IPS-20b (cell line): ENCODE results near the gene PROSER3.
"Not testable (repeated sequence)": the region's sequence is repeated elsewhere in the genome, so short reads cannot be mapped to it uniquely, and the experiment has no call there.

Experiments used
- H3K27ac ChIP-seq: one replicate; pipeline ENCODE4 v1.5.1; 2013; ENCODE audit warnings: low read length
- H3K27me3 ChIP-seq: 2 replicates; pipeline ENCODE4 v1.6.1; 2013; ENCODE audit warnings: mild to moderate bottlenecking, low read length, inconsistent platforms; ENCODE audit not compliant: insufficient read depth
- H3K36me3 ChIP-seq: 2 replicates; pipeline ENCODE4 v1.6.1; 2013; ENCODE audit warnings: low read depth, mild to moderate bottlenecking, inconsistent platforms, low read length, moderate library complexity; ENCODE audit not compliant: insufficient read depth
- H3K4me1 ChIP-seq: 2 replicates; pipeline ENCODE4 v1.6.1; 2013; ENCODE audit warnings: mild to moderate bottlenecking, control low read depth, inconsistent platforms, low read length, moderate library complexity; ENCODE audit not compliant: insufficient read depth
- H3K4me3 ChIP-seq: 2 replicates; pipeline ENCODE4 v1.5.1; 2013; ENCODE audit warnings: mild to moderate bottlenecking, low read length, inconsistent platforms
- H3K9ac ChIP-seq: 2 replicates; pipeline ENCODE4 v1.6.1; 2013; ENCODE audit warnings: low read depth, mild to moderate bottlenecking, inconsistent platforms, low read length, moderate library complexity
- H3K9me3 ChIP-seq: 2 replicates; pipeline ENCODE4 v1.6.1; 2013; ENCODE audit warnings: mild to moderate bottlenecking, low read depth, low read length, inconsistent platforms; ENCODE audit not compliant: insufficient read depth

The PROSER3 gene

DNA sequence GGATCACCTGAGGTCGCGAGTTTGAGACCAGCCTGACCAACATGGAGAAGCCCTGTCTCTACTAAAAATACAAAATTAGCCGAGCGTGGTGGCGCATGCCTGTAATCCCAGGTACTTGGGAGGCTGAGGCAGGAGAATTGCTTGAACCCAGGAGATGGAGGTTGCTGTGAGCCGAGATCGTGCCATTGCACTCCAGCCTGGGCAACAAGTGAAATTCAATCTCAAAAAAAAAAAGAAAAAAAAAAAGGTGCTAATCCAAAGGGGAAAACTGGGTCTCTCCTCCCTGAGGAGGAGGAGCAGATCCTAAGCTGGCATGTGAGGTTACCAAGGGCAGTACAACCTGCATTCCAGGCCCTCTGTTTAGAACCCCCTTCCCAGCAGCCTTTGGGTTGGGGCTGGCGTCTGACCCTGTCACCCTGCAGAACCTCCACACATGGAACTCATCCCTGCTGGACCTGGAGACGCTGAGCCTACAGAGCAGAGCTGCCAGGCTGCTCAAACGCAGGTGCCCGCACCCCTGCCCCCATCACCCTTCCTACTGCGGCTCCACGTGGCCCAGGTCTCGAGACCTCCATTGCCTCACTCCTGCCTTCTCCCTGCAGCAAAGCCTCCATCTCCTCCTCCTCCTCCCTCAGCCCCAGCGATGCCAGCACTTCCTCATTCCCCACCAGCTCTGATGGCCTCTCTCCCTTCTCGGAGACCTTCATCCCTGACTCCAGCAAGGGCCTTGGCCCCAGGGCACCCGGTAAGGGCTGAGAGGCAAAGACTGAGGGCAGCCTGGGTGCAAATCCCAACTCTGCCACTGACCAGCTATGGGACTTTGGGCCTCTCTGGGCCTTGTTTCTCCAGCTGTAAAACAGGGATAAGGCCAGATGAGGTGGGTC, 6.7 kb downstream of the PROSER3 start:
- Histone ChIP-seq H3K4me3 (no peak overlapping the region), H3K9ac (no peak overlapping the region), H3K36me3 (peaks cover 33% of the 10 kb centered on the region), H3K9me3 (no peaks in the 10 kb centered on the region), H3K27ac (no peak overlapping the region), H3K4me1 (no peaks in the 10 kb centered on the region; the same call in 1 of the 2 replicates), H3K27me3 (no peaks in the 10 kb centered on the region)

DNA sequence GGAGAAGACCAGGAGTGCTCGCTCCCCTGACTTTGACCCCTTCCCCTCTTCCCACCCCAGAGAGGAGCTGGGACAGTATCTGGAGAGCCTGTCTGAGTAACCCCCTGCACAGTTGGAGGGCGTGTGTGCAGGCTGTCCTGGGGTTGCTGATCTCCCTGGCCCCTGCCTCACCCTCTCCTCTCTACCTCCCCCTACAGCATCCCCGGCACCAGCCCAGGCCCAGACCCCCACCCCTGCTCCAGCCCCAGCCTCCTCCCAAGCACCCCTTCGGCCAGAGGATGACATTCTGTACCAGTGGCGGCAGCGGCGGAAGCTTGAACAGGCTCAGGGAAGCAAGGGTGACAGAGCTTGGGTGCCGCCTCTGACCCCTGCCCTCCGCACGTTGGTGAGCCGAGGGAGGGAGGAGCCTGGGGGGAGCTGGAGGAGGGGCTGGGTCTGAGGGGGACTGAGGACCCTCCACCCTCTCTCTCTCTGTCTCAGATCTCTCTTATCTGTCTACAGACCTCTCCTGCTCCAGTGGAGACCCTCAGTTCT, 8.7 kb downstream of the PROSER3 start:
- no peak overlapping the region for H3K9ac ChIP-seq
- no peaks in the 10 kb centered on the region; the same call in 1 of the 2 replicates for H3K4me1 ChIP-seq
- no peak overlapping the region for H3K4me3 ChIP-seq
- no peaks in the 10 kb centered on the region; the same call in 1 of the 2 replicates for H3K27me3 ChIP-seq
- H3K9me3 ChIP-seq: no peaks in the 10 kb centered on the region
- no peak overlapping the region for H3K27ac ChIP-seq
- H3K36me3 ChIP-seq: peaks cover 21% of the 10 kb centered on the region

DNA sequence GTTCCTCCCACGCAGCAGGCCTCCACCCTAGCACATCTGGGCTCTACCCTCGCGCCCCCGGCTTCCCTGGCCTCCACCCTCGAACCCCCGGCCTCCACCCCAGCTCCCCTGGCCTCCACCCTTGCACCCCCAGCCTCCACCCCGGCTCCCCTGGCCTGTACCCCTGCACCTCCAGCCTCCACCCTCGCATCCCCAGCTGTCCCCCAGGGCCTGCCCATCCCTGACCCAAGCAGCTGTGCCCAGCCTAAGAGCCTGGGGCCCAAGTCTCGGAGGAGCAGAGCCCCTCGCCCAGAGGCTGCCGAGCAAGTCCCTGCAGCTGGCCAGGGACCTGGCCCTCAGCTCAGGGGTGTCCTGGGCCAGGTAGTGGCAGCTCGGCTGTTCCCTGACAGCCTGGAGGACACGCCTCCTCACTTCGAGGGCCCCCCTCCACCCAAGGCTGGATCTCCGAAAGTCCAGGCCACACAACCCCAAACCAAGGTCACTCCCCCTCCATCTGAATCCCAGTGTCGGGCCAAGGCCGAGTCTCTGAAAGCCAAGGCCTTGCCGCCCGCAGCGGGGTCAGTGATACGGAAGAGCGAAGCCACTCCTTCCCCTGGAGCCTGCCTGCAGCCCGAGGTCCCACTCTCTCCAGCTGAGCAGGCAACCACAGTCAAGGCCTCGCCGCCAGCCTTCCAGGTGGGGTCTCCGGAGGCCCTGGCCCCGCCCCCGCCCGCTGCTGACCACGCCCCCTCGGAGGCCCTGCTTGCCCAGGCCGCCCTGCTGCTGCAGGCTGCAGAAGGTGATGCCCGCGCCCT, 9.5 kb downstream of the PROSER3 start:
- Histone ChIP-seq H3K4me1 (no peaks in the 10 kb centered on the region; the same call in 1 of the 2 replicates), H3K27me3 (peaks cover under 1% of the 10 kb centered on the region; the same call in 1 of the 2 replicates), H3K27ac (no peak overlapping the region), H3K36me3 (peaks cover 13% of the 10 kb centered on the region), H3K9me3 (no peaks in the 10 kb centered on the region), H3K9ac (no peak overlapping the region), H3K4me3 (no peak overlapping the region)

DNA sequence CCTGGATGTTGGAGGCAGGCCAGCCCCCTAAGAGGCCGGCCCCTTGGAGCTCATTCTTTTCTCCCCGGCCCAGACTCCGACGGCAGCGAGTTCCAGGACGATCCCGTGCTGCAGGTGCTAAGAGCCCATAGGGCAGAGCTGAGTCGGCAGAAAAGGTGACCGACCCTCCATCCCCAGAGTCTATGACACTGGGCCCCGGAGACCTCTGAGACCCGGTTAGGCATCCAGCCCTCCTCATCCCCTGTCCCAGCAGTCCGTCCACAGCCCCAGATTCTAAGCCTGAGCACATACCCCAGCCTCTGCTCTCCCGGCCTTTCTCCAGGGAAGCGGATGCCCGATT, 10.1 kb downstream of the PROSER3 start:
- H3K4me1 ChIP-seq: no peaks in the 10 kb centered on the region; the same call in 1 of the 2 replicates
- H3K27ac ChIP-seq: no peak overlapping the region
- H3K9ac ChIP-seq: no peak overlapping the region
- peaks cover 6% of the 10 kb centered on the region for H3K27me3 ChIP-seq
- H3K9me3 ChIP-seq: no peaks in the 10 kb centered on the region
- H3K36me3 ChIP-seq: peaks cover 13% of the 10 kb centered on the region
- no peak overlapping the region for H3K4me3 ChIP-seq

DNA sequence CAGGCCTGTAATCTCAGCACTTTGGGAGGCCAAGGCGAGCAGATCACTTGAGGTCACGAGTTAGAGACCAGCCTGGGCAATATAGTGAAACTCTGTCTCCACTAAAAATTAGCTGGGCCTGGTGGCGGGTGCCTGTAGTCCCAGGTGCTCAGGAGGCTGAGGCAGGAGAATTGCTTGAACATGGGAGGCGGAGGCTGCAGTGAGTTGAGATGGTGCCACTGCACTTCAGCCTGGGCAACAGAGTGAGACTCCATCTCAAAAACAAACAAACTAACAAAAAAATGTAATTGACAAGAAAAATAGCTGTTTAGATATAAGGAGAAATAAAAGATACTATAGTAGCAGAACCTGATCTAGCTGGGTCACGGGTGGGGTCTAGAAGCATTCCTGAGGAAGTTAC, 14.4 kb downstream of the PROSER3 start:
- H3K27ac ChIP-seq, H3K36me3 ChIP-seq, H3K9ac ChIP-seq, H3K4me3 ChIP-seq, H3K9me3 ChIP-seq, H3K4me1 ChIP-seq: not testable (repeated sequence)
- H3K27me3 ChIP-seq: peaks cover 29% of the 10 kb centered on the region

DNA sequence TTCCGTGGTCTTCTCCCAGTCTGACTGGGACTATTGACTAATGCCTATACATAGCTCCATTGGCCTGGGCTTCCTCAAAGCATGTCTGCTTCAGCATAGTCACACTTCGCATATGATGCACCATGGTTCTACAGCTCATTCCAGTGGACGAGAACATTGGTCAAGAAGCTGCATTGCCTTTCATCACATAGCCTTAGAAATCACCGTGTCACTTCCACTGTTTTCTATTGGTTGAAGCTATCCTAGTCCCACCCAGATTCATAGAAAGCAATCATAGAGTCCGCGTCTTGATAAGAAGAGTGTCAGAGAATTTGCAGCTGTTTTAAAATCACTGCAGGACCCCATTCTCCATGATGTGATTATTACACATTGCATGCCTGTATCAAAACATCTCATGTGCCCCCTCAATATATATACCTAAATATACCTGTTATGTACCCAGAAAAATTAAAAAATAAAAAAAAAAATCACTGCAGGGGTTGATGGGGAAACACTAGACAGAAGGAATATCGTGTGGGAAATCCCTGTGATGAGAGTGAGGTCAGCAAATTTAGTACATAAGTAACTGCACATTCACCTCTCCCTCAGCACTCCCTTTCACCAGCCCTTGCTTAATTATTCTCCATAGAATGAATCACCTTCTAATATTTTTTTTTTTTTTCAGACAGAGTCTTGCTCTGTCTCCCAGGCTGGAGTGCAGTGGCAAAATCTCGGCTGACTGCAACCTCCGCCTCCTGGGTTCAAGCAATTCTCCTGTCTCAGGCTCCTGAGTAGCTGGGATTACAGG, 15.2 kb downstream of the PROSER3 start:
- no peaks in the 10 kb centered on the region for H3K9me3 ChIP-seq
- no peak overlapping the region for H3K27ac ChIP-seq
- H3K4me1 ChIP-seq: peaks cover 8% of the 10 kb centered on the region; the same call in 1 of the 2 replicates
- H3K36me3 ChIP-seq: peaks cover 5% of the 10 kb centered on the region
- H3K4me3 ChIP-seq: no peak overlapping the region
- no peak overlapping the region for H3K9ac ChIP-seq
- peaks cover 38% of the 10 kb centered on the region for H3K27me3 ChIP-seq

DNA sequence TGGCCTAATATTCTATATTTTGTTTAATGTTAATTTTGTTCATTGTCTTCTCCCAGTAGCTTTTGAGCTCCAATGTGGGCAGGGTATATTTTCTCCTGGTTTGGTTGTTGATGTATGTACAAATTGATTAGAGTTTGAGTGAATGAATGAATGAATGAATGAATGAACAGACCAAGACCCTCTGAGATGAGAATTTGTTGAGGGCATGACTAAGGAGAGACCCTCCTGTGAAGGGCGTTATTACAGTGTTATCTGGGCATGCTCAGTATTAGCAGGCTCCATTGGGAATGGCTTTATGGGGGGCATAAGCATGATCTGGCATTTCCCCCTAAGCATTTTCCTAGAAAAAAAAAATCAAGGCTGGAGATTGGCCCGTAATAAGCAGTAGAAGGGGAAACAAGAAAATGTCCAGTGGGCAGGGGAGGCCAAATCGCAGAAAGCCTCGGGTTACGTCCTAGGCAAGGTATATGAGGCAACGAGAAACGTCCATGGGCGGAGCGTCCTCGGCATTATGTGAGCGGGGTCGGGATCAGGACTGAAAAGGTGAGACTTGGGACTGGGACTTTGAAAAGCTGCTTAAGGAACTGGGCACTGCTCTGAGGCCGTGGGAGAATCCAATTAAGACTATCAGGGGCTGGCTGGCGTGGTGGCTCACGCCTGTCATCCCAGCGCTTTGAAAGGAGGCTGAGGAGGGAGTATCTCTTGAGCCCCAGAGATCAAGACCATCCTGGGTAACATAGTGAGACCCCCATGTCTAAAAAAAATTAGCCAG, 16.5 kb downstream of the PROSER3 start:
- Histone ChIP-seq H3K9ac (no peak overlapping the region), H3K36me3 (no peaks in the 10 kb centered on the region), H3K9me3 (no peaks in the 10 kb centered on the region), H3K27me3 (peaks cover 40% of the 10 kb centered on the region), H3K4me3 (peak overlapping the region; percentile 67; the same call in 1 of the 2 replicates), H3K4me1 (peaks cover 8% of the 10 kb centered on the region; the same call in 1 of the 2 replicates), H3K27ac (no peak overlapping the region)

DNA sequence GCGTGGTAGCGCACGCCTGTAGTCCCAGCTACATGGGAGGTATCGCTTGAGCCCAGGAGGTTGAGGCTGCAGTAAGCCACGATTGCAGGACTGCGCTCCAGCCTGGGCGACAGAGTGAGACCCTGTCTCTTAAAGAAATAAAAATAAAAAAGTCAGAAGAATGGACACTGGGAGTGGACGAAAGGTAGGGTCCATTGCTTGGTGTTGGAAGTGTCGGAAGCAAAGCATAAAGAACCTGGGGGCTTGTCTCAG, 17.0 kb downstream of the PROSER3 start:
- Histone ChIP-seq H3K9ac (no peak overlapping the region), H3K4me1 (peaks cover 8% of the 10 kb centered on the region; the same call in 1 of the 2 replicates), H3K9me3 (no peaks in the 10 kb centered on the region), H3K36me3 (no peaks in the 10 kb centered on the region), H3K4me3 (peak overlapping the region; percentile 67; the same call in 1 of the 2 replicates), H3K27me3 (peaks cover 40% of the 10 kb centered on the region), H3K27ac (no peak overlapping the region)

DNA sequence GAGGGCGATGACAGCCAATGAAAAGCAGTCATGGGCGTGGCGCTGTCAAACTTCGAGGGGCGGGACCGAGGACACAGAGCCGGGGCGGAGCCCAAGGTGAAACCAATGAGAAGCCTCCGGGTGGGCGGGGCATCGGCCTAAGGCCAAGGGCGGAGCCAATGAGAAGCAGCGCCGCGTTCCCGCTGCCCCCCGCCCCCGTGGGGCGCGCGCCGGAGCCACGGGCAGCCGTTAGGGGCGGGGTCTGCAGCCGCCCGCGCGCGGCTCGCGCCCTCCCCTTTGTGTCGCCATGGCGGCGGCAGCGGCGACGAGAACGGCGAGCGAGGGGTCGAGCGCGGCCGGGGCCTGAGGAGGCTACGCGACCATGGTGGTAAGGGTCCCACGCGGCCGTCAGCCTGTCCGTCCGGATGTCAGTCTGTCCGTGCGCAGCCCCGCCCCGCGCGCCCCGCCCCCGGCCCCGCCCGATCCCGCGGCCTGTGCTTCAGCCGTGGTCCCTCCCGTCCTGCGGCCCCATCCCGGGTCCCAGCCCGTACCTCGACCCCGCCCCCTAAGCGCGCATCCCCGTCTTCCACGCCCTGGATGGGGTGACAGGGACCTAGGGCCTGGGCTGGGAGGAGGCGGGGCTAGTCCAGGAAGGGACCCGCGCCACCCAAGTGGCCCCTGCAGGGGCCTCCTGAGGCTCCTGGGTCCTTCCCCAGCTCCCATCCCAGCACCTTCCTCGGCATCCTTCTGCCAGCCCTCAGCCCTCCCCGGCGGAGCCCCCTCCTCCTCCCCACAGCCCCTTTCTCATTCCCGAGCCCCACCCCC, 17.5 kb downstream of the PROSER3 start, which contains the start of gene ARHGAP33:
Gene ARHGAP33, plus strand, starts transcription at position 267 of the 804 bp plus-strand sequence. Its CDS starts 95 bp downstream, at position 362.
- no peaks in the 10 kb centered on the region for H3K9me3 ChIP-seq
- H3K4me3 ChIP-seq: peak within 1 kb of the TSS; percentile 67
- H3K9ac ChIP-seq: peak within 1 kb of the TSS; percentile 16; the same call in 1 of the 2 replicates
- peaks cover 40% of the 10 kb centered on the region for H3K27me3 ChIP-seq
- H3K27ac ChIP-seq: no peak within 1 kb of the TSS
- peaks cover 8% of the 10 kb centered on the region; the same call in 1 of the 2 replicates for H3K4me1 ChIP-seq
- H3K36me3 ChIP-seq: no peaks in the 10 kb centered on the region

DNA sequence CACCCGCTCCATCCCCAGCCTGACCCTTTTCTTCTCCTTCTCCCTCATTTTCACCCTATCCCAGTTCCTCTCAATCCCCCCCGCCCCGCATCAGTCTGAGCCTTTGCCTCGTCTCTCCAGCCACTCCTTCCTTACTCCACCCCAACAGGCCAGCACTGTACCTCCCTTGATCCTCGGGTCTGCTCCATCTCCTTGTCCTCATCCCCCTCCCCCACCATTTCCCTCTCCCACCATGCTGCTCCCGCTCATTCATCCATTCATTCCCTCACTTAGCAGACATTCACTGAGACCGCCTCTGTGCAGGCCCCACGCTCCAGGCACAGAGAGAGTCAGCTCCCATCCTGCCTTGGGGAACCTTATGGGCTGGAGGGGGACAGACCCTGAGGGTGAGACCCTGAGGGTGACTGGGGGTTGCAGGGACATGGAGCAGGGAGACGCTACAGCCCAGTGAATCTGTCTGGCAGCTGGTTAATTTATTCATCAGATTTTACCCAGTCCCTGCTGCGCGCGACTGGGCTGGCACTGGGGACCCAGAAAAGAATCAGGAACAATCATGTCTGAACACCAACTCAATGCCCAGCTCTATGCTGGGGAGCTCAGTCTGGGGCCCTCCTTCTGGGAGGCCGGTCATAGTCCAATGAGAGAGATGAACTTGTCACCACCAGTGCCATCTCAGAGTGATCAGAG, 18.3 kb downstream of the PROSER3 start:
- peaks cover 8% of the 10 kb centered on the region; the same call in 1 of the 2 replicates for H3K4me1 ChIP-seq
- H3K27ac ChIP-seq: no peak overlapping the region

More for the DNA sequence above, 18.3 kb downstream of the PROSER3 start:
- Histone ChIP-seq H3K36me3 (no peaks in the 10 kb centered on the region), H3K27me3 (peaks cover 40% of the 10 kb centered on the region), H3K9me3 (no peaks in the 10 kb centered on the region), H3K9ac (peak overlapping the region; percentile 16; the same call in 1 of the 2 replicates), H3K4me3 (peak overlapping the region; percentile 67)
